HUDEP-2 (cell line): Measurements from ENCODE around the gene COL18A1.

ENCODE experiments used
- DNase-seq, 76 experiments: peaks; one replicate each; lab custom pipeline; 2025; ENCODE audit not compliant: unreplicated experiment in 76 of 76; lab: John Stamatoyannopoulos, UW

Gene COL18A1

DNA sequence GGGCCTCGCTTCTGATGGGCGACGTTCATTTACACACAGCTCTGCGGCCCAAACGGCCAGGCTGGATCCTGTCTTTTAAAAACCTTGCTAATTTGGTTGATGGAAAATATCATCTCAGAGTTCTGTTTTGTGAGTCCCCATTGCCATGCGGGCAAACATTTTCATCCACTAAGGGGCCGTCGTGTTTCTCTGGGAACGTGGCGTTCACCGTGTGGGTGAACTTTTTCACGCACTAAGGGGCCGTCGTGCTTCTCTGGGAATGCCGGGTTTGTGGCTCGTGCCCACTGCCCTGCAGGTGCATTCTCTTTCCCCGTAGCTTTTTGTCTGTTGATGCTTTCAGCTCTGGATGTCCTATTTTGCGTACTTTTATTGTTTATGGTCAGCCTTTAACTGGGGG is 6.8 kb downstream of the COL18A1 start:
- DNase-seq = peak in 1 of 76 experiments; percentile 93

DNA sequence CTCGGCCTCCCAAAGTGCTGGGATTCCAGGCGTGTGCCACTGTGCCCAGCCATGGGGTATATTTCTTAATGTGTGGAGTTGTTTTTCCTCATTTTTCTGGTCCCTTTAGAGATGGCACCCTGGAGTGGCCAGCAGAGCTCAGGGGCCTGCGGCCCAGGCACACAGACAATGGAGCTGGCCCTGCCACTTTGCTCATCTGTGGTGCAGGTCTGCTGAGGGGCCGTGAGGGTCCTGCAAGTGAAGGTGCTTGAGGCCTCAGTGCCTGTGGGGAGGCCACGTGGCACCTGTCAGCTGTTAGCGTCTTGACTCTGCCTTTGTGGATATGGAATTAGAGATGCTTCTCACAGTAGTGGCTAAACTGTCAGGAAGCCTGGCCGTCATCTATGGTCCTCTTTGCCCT is 7.5 kb downstream of the COL18A1 start:
- DNase-seq = peak in 1 of 76 experiments; percentile 71

GRCh38 chr21:45412909-45413611 is 8.1 kb downstream of the COL18A1 start:
- peak in 2 of 76 experiments; percentile 19 to 71 for DNase-seq

GRCh38 chr21:45413922-45414321 is 9.0 kb downstream of the COL18A1 start:
- peak in 1 of 76 experiments; percentile 54 for DNase-seq

- DNase-seq = no peak
Observed at GRCh38 chr21:45414396-45415187, 9.6 kb downstream of the COL18A1 start.

DNA sequence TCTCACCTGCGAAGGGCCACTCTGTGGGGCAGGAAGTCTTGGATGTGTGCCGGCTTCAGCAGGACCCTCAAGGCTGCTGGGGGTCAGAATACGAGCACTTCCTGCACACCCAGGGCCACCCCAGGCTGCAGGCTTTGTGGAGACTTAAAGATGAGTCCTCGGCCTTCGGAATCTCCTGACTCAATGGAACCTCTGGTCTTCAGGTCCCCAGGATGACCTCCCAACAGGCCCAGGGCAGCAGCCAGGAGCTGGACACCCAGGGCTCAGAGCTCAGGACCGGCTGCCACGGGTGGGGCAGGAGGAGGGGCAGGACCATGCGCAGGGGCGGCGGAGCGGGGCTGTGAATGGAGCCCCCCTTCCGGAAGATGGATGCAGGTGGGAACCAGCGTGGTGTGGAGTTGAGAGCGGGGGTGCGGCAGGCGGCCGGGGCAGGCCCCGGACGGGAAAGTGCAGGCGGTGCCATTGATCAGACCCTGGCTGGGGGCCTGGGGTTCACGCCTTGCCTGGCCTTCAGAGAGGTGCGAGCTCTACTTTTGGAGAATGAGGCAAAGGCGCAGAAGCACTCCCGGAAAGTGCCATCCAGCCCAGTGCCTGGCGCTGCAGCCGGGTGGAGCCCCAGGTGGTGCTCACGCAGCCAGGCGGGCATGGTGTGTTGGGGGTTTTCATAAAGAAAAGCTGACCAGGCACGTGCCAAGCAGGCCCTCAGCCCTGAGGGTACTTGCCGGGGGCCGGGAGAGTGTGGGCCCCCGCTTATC is 10.4 kb downstream of the COL18A1 start:
- DNase-seq = no peak

DNA sequence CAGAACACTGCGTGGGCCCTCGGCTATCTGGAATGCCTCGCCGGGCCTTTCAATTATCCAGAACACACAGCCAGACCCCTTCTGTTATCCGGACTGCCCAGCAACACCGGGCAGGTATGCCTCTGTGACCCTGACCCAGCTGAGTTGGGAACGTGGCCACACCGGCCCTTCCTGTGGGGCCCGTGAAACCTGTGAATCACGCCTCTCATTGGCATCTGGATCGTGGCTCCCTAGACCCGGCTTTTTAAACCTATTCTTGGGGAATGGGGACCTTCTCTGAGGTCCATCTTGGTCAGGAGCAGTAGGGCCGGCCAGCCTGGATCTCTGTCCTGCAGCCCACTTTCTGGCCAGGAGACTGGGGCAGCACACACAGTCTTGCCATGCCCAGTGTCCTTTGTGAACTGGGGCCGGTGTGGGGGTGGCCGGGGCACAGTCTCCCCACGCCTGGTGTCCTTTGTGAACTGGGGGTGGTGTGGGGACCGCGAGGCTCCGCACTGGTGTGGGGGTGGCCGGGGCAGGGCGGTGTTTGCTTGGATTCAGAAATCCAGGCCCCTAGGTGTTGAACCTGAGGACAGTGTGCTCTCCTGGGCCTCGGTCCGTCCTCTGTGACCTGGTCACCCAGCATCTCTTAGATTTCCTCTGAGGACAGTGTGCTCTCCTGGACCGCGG is 11.1 kb downstream of the COL18A1 start:
- no peak for DNase-seq

DNA sequence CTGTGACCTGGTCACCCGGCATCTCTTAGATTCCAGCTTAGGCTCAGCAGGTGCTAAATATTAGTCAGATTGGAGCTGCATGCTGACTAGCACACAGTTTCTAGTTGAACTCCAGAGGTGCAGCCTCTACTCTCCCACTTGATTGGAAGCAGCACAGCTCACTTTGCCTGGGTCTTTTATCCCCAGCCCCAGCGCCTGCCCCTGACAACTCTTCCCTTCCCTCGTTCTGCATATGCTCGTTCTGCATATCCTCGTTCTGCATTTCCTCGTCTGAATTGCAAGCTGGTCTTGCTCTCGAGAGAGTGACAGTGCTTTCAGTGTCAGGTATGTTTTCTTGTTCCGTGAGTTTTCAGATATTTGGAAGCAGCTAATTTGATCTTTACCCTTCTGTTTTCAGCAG is 11.7 kb downstream of the COL18A1 start:
- DNase-seq = no peak

GRCh38 chr21:45417256-45417950 is 12.4 kb downstream of the COL18A1 start:
- no peak for DNase-seq

- DNase-seq = no peak
Observed at GRCh38 chr21:45417951-45418300, 13.0 kb downstream of the COL18A1 start.

- no peak for DNase-seq
Observed at GRCh38 chr21:45418301-45419071, 13.5 kb downstream of the COL18A1 start.

DNA sequence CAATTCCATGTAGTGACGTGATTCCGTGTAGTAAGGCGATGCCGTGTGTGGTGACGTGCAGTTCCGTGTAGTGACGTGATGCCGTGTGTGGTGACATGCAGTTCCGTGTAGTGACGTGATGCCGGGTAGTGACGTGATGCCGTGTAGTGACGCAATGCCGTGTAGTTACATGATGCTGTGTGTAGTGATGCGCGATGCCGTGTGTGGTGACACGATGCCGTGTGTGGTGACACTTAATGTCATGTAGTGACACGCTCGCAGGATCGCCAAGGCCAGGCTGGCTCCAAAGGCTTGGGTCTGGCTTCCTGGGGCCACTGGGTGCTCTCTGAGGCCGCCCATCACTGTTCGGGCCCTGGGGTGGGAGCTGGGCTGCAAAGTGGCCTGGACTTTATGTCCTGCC is 14.2 kb downstream of the COL18A1 start:
- no peak for DNase-seq

DNA sequence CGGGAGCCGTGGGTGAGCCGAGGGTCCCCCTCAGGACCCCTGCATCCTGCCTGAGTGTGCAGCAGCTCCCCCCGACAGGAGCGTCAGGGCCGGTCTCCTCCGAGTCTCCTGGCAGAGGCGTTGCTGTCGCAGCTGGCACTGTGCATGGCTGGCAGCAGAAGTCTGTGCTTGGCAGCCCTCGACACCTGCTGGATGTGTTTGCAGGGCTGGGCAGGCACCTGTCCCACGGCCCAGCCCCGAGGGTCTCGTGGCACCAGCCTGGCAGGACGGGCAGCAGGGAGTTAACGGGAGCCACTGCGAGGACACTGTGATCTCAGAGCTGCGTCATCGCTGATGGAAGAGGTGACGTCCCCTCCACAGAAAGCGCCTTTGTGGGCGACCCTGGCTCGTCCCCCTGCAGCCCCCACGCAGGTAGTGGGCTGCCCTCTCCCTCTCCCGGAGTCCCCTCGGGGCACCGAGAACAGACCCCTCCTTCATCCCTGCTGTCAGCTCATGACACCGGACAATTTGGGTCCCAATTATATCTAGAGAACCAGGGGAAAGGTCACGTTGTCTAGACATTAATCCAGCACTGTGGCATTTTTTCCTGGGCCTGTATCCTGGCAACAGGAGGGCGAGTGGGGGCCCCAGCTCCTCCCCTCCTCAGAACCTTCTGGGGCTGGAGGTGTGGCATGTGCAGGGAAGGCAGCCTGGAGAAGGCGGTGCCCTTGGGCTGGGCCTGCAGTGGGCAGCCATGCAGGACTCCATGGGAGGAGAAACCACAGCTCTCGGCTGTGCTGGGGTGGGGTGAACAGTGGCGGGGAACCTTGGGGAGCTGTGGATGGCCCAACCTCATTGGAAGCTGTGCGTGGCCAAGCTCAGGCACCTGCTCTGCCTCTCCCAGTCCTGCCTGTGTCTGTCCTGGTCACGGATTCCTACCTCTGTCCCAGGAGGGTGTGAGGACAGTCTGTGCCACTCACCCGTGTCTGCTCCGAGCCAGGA is 15.4 kb downstream of the COL18A1 start:
- DNase-seq = peak in 57 of 76 experiments; percentile 18 to 76 (median 51)

DNA sequence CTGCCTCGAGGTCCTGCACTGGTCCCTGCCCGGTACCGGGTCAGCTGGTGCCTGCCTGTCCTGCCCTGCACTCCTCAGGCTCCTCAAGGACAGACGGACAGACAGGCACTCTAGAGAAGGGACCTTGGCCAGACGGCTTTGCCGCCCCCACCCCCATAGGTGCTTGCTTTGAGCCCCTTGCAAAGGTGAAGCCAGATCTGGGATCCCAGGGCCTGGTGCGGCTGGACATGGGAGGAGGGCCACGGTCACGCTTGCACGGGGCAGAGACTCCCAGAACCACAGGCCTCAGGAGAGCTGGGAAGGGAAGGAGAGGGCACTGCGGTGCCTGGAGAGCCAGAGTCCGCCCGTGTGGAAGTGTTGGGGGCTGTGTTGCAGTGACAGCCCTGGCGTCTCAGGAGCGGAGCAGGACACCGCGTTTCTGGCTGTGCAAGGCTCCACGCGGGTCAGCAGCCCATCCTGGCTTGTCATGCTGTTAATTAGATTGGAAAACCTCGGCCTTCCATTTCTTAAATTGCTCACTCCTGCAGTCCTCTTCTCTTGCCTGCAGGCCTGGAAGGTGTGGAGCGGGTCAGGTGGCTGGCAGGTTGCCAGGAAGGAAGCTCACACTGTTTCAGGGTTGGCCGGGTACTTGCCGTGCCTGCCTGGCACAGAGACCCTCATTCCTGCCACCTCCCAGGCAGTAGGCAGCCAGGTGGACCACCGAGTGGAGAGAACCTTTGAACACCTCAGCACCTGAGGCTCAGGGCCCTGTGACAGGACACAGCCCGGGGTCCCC is 16.3 kb downstream of the COL18A1 start:
- DNase-seq = no peak

- DNase-seq = no peak
Observed at GRCh38 chr21:45421846-45422775, 17.1 kb downstream of the COL18A1 start.

- DNase-seq = no peak
Observed at GRCh38 chr21:45423201-45423955, 18.4 kb downstream of the COL18A1 start.
